Tibial nerve (tissue), 3 donors: ENCODE data around the gene RNU6-1.

Source experiments
- POLR2A ChIP-seq, 2 donors: fragments of 450-650 bp; IDR thresholded peaks; one replicate each; pipeline ENCODE4 v1.6.1; 2017; ENCODE audit warnings: antibody characterized with exemption in 2 of 2, mild to moderate bottlenecking in 2 of 2, moderate library complexity in 2 of 2
- TF ChIP-seq, protein P1 (sequence below), 5 experiments: fragments of 200-600 bp in 3 of 5; fragments of 450-650 bp in 2 of 5; sonication (generic) in 3 of 5; IDR thresholded peaks; one replicate each; pipeline ENCODE4 v1.5.1; 2016 to 2019; ENCODE audit warnings: antibody characterized with exemption in 5 of 5, mild to moderate bottlenecking in 3 of 5, moderate library complexity in 2 of 5

DNA sequence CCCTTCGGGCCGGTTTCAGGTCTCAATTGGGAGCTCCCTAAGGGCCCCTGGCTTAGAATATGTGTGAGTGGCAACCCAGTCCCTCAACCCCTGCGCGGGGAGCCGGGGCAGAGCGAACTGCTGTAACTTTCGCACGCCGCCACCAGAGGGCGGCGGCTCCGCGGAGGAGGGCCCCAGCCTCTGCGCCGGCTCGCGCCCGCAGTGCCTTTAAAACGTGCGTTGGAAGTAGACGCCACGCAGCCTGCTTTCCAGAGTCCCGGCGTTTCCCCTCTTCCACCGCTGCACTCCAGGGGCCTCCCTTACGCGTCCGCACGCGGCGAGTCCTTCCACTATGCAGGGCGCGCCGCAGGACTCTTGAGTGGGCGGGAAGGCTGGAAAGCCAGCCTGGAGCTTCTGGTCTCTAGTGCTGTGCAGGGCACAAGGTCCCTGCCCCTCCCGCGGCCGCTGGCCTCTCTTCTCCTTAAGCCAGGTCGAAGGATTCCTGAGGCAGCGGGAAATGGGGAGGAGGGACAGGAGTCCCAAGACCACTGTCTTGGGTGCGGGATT is 23.7 kb upstream of the RNU6-1 start:
- TF ChIP-seq, protein P1, sequence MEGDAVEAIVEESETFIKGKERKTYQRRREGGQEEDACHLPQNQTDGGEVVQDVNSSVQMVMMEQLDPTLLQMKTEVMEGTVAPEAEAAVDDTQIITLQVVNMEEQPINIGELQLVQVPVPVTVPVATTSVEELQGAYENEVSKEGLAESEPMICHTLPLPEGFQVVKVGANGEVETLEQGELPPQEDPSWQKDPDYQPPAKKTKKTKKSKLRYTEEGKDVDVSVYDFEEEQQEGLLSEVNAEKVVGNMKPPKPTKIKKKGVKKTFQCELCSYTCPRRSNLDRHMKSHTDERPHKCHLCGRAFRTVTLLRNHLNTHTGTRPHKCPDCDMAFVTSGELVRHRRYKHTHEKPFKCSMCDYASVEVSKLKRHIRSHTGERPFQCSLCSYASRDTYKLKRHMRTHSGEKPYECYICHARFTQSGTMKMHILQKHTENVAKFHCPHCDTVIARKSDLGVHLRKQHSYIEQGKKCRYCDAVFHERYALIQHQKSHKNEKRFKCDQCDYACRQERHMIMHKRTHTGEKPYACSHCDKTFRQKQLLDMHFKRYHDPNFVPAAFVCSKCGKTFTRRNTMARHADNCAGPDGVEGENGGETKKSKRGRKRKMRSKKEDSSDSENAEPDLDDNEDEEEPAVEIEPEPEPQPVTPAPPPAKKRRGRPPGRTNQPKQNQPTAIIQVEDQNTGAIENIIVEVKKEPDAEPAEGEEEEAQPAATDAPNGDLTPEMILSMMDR (IDR thresholded peaks at IDR 0.05): peak; percentile 92 to 98 (median 95)
- TF ChIP-seq POLR2A (IDR thresholded peaks at IDR 0.05): peak in 1 of 2 donors; percentile 36
